Naive thymus-derived CD4-positive, alpha-beta T cell (primary cell): ENCODE results near the gene DCAF4L1. TPM values are rescaled to one million over a fixed set of nuclear protein-coding genes. Genes with fewer than 3 reads are reported as not detected.
A peak's percentile ranks its signal among the peaks of the same experiment; 100 is the strongest.

Experiments
- ATAC-seq: fragments of 150-1000 bp; cut with Tn5 transposase; 2 replicates; pipeline ENCODE4 v1.10.0; 2021; ENCODE audit warnings: mild to moderate bottlenecking, moderate library complexity
- CTCF ChIA-PET: fragments of 350-600 bp; sonication (Branson Sonifier 250); formaldehyde crosslinking; loops from one replicate; lab custom pipeline; 2021; ENCODE audit warnings: antibody characterized with exemption; lab: Charles Lee
- POLR2A ChIA-PET: fragments of 350-600 bp; sonication (Branson Sonifier 250); formaldehyde crosslinking; loops from one replicate; lab custom pipeline; 2021; ENCODE audit warnings: antibody characterized with exemption, inconsistent platforms; lab: Charles Lee
- DNase-seq, 9 donors: peaks; one replicate each; pipeline versions ENCODE4 v3.0.0 to v3.0.0-alpha.2; 2020 to 2022; ENCODE audit warnings: mixed read lengths in 1 of 9
- H3K27ac ChIP-seq: one replicate; pipeline ENCODE4 v1.7.0; 2013; ENCODE audit warnings: mild to moderate bottlenecking, low read depth, low read length, moderate library complexity
- H3K27me3 ChIP-seq, 2 donors: one replicate each; pipeline ENCODE4 v1.7.0; 2013; ENCODE audit warnings: low read length in 2 of 2, mild to moderate bottlenecking in 2 of 2, moderate library complexity in 2 of 2; ENCODE audit not compliant: control insufficient read depth in 2 of 2, insufficient read depth in 2 of 2
- H3K36me3 ChIP-seq, 3 experiments: 1 replicate in 2 of 3; 2 replicates in 1 of 3; pipeline ENCODE4 v1.7.0; 2013; ENCODE audit warnings: low read length in 3 of 3, mild to moderate bottlenecking in 3 of 3, moderate library complexity in 1 of 3; ENCODE audit not compliant: insufficient read depth in 3 of 3, control insufficient read depth in 2 of 3
- H3K4me1 ChIP-seq, 2 donors: one replicate each; pipeline ENCODE4 v1.7.0; 2013; ENCODE audit warnings: low read length in 2 of 2, mild to moderate bottlenecking in 2 of 2, moderate library complexity in 1 of 2; ENCODE audit not compliant: control insufficient read depth in 2 of 2, insufficient read depth in 2 of 2
- H3K4me3 ChIP-seq: 2 replicates; pipeline ENCODE4 v1.7.0; 2013; ENCODE audit warnings: mild to moderate bottlenecking, low read length
- H3K9me3 ChIP-seq, 3 experiments: 1 replicate in 2 of 3; 2 replicates in 1 of 3; pipeline ENCODE4 v1.7.0; 2013; ENCODE audit warnings: low read length in 3 of 3; ENCODE audit not compliant: control insufficient read depth in 2 of 3
- H3K27ac Mint-ChIP-seq, 9 donors: one replicate each; pipeline ENCODE4 v1.8.0; 2020 to 2022; ENCODE audit warnings: mixed read lengths in 9 of 9, mild to moderate bottlenecking in 8 of 9, moderate library complexity in 5 of 9, inconsistent platforms in 2 of 9
- H3K27me3 Mint-ChIP-seq, 5 donors: one replicate each; pipeline ENCODE4 v1.8.0; 2021 to 2022; ENCODE audit warnings: mixed read lengths in 5 of 5, mild to moderate bottlenecking in 1 of 5
- H3K36me3 Mint-ChIP-seq, 5 donors: one replicate each; pipeline ENCODE4 v1.8.0; 2020 to 2022; ENCODE audit warnings: mixed read lengths in 5 of 5, mild to moderate bottlenecking in 3 of 5, inconsistent platforms in 1 of 5
- H3K4me1 Mint-ChIP-seq, 7 donors: one replicate each; pipeline ENCODE4 v1.8.0; 2020 to 2022; ENCODE audit warnings: mixed read lengths in 7 of 7, mild to moderate bottlenecking in 3 of 7, inconsistent platforms in 1 of 7
- H3K4me3 Mint-ChIP-seq, 10 donors: one replicate each; pipeline ENCODE4 v1.8.0; 2020 to 2022; ENCODE audit warnings: mild to moderate bottlenecking in 10 of 10, mixed read lengths in 10 of 10, moderate library complexity in 6 of 10, inconsistent platforms in 2 of 10
- H3K9me3 Mint-ChIP-seq, 11 donors: one replicate each; pipeline ENCODE4 v1.8.0; 2020 to 2022; ENCODE audit warnings: mixed read lengths in 11 of 11, mild to moderate bottlenecking in 4 of 11, inconsistent platforms in 1 of 11, moderate library complexity in 1 of 11
- intact Hi-C, 2 donors: fragments of 100-400 bp; cut with micrococcal nuclease; formaldehyde crosslinking; loops; one replicate each; pipeline ENCODE4 v1.15.1; 2023
- polyA plus RNA-seq, 2 donors: library from polyadenylated mRNA; unstranded; fragments of 300-500 nt; fragmentation: Illumina TruSeq; gene quantifications; one replicate each; pipeline ENCODE4 v1.2.3, GENCODE V29; 2021
- total RNA-seq, 6 experiments: library from RNA in 5 of 6; stranded (reverse) in 5 of 6; gene quantifications; 1 replicate in 5 of 6; 2 replicates in 1 of 6; pipeline ENCODE4 v1.2.3 and lab custom pipeline; 2021 to 2026

DCAF4L1 gene
- total and polyA plus RNA-seq, 7 experiments from 2014 or later = 0.15 to 0.35 (median 0.28) TPM; not detected in 1

GRCh38 chr4:41976775-41977516 lies 4.6 kb upstream of the DCAF4L1 start:
- ATAC-seq (no peak), DNase-seq (no peak)
- H3K4me1 ChIP-seq = no peaks in the 10 kb centered on the region
- CTCF ChIA-PET = no interaction called here
- H3K9me3 ChIP-seq = no peaks in the 10 kb centered on the region
- H3K4me3 ChIP-seq = no peak overlapping the region
- Mint-ChIP-seq H3K27me3 (peaks cover 0 to 21% (median 7%) of the 10 kb centered on the region in 5 donors), H3K27ac (no peak overlapping the region), H3K9me3 (peaks cover 0 to 5% (median 1%) of the 10 kb centered on the region in 11 donors), H3K36me3 (peaks cover 0 to 7% (median 0%) of the 10 kb centered on the region in 5 donors), H3K4me1 (no peaks in the 10 kb centered on the region), H3K4me3 (no peak overlapping the region)
- intact Hi-C loops = no loop called here
- no peaks in the 10 kb centered on the region for H3K36me3 ChIP-seq
- H3K27me3 ChIP-seq = no peaks in the 10 kb centered on the region
- H3K27ac ChIP-seq = no peak overlapping the region
- POLR2A ChIA-PET = interaction anchor here (0.9 kb wide), 1 partner anchor 11 kb away, joined by 4 read pairs; no protein-coding TSS in a partner anchor

- peaks cover 0 to 1% (median 0%) of the 10 kb centered on the region in 11 donors for H3K9me3 Mint-ChIP-seq
- no peaks in the 10 kb centered on the region for H3K4me1 Mint-ChIP-seq
- CTCF ChIA-PET = no interaction called here
- H3K27me3 ChIP-seq = no peaks in the 10 kb centered on the region
- no peaks in the 10 kb centered on the region for H3K4me1 ChIP-seq
- H3K9me3 ChIP-seq = no peaks in the 10 kb centered on the region
- no peak overlapping the region for H3K4me3 ChIP-seq
- H3K36me3 ChIP-seq = no peaks in the 10 kb centered on the region
- H3K27me3 Mint-ChIP-seq = peaks cover 0 to 15% (median 7%) of the 10 kb centered on the region in 5 donors
- ATAC-seq (peak; percentile 38), DNase-seq (no peak)
- H3K27ac ChIP-seq = no peak overlapping the region
- no peak overlapping the region for H3K27ac Mint-ChIP-seq
- intact Hi-C loops = no loop called here
- POLR2A ChIA-PET = no interaction called here
- no peak overlapping the region for H3K4me3 Mint-ChIP-seq
- peaks cover 0 to 4% (median 0%) of the 10 kb centered on the region in 5 donors for H3K36me3 Mint-ChIP-seq
These were observed 3.8 kb upstream of the DCAF4L1 start for GRCh38 chr4:41977709-41978108.

GRCh38 chr4:41982716-41983115 lies 1.2 kb downstream of the DCAF4L1 start:
- peaks cover 0 to 4% (median 0%) of the 10 kb centered on the region in 5 donors for H3K36me3 Mint-ChIP-seq
- H3K4me3 Mint-ChIP-seq = no peak overlapping the region
- POLR2A ChIA-PET = no interaction called here

GRCh38 chr4:41985151-41985550 lies 3.6 kb downstream of the DCAF4L1 start:
- peaks cover 0 to 7% of the 10 kb centered on the region in 2 donors for H3K4me1 ChIP-seq
- DNase-seq = no peak
- H3K27me3 Mint-ChIP-seq = peaks cover 0 to 4% (median 0%) of the 10 kb centered on the region in 5 donors
- ChIA-PET CTCF (no interaction called here), POLR2A (no interaction called here)
- no peaks in the 10 kb centered on the region for H3K9me3 Mint-ChIP-seq
- H3K27me3 ChIP-seq = no peaks in the 10 kb centered on the region
- no peak overlapping the region for H3K27ac ChIP-seq
- intact Hi-C loops = no loop called here
- no peaks in the 10 kb centered on the region for H3K36me3 ChIP-seq
- H3K4me3 Mint-ChIP-seq = no peak overlapping the region
- peaks cover 0 to 15% (median 10%) of the 10 kb centered on the region in 7 donors for H3K4me1 Mint-ChIP-seq
- ATAC-seq = no peak
- peaks cover 0 to 2% (median 0%) of the 10 kb centered on the region in 5 donors for H3K36me3 Mint-ChIP-seq
- no peaks in the 10 kb centered on the region for H3K9me3 ChIP-seq
- H3K4me3 ChIP-seq = no peak overlapping the region
- no peak overlapping the region for H3K27ac Mint-ChIP-seq

More at GRCh38 chr4:41982716-41983115, 1.2 kb downstream of the DCAF4L1 start:
- Histone ChIP-seq H3K36me3 (no peaks in the 10 kb centered on the region), H3K27ac (no peak overlapping the region), H3K27me3 (no peaks in the 10 kb centered on the region), H3K4me3 (no peak overlapping the region), H3K4me1 (no peaks in the 10 kb centered on the region), H3K9me3 (no peaks in the 10 kb centered on the region)
- Mint-ChIP-seq H3K4me1 (peaks cover 0 to 2% (median 0%) of the 10 kb centered on the region in 7 donors), H3K9me3 (no peaks in the 10 kb centered on the region), H3K27ac (no peak overlapping the region), H3K27me3 (peaks cover 1 to 7% (median 4%) of the 10 kb centered on the region in 5 donors)
- ATAC-seq = no peak
- CTCF ChIA-PET = no interaction called here
- intact Hi-C loops = no loop called here
- no peak for DNase-seq

GRCh38 chr4:41989994-41990364 lies 8.4 kb downstream of the DCAF4L1 start:
- CTCF ChIA-PET = no interaction called here

GRCh38 chr4:41990365-41991111 lies 9.0 kb downstream of the DCAF4L1 start, which contains the start of gene SLC30A9:
TSS of gene SLC30A9 (plus strand) at chr4:41990530. CDS start at chr4:41990652, 122 bp downstream.
- CTCF ChIA-PET = interaction anchor here (0.6 kb wide), 1 partner anchor 9 kb away, joined by 3 read pairs; no protein-coding TSS in a partner anchor
- DNase-seq = peak; percentile 83 to 96 (median 93)
- Histone ChIP-seq H3K27ac (peak within 1 kb of the TSS; percentile 84), H3K9me3 (no peaks in the 10 kb centered on the region), H3K27me3 (no peaks in the 10 kb centered on the region), H3K4me3 (peak within 1 kb of the TSS; percentile 86), H3K36me3 (peaks cover 0 to 5% (median 0%) of the 10 kb centered on the region in 3 experiments), H3K4me1 (peaks cover 12 to 16% of the 10 kb centered on the region in 2 donors)
- H3K27me3 Mint-ChIP-seq = no peaks in the 10 kb centered on the region
- peak; percentile 98 for ATAC-seq
- H3K9me3 Mint-ChIP-seq = no peaks in the 10 kb centered on the region
- H3K4me3 Mint-ChIP-seq = peak within 1 kb of the TSS; percentile 92 to 99 (median 96)
- POLR2A ChIA-PET = interaction anchor here (0.7 to 2.3 kb wide), 2 partner anchors 11 to 56 kb away, joined by 4 to 11 read pairs; partner anchors contain the start of gene TMEM33
- intact Hi-C loops = loop anchor here (1.0 to 5.0 kb wide), 4 partner anchors 55 to 682 kb away; partner anchors contain the start of genes ATP8A1 (in 2 of the 2) and TMEM33 (in 2 of the 2)
- peaks cover 0 to 4% (median 0%) of the 10 kb centered on the region in 5 donors for H3K36me3 Mint-ChIP-seq
- peaks cover 17 to 48% (median 43%) of the 10 kb centered on the region in 7 donors for H3K4me1 Mint-ChIP-seq
- peak within 1 kb of the TSS; percentile 90 to 99 (median 97) for H3K27ac Mint-ChIP-seq

More at GRCh38 chr4:41989994-41990364, 8.4 kb downstream of the DCAF4L1 start:
- Mint-ChIP-seq H3K4me3 (peak overlapping the region; percentile 92 to 99 (median 96)), H3K27me3 (peaks cover 0 to 1% (median 0%) of the 10 kb centered on the region in 5 donors), H3K36me3 (peaks cover 0 to 4% (median 0%) of the 10 kb centered on the region in 5 donors), H3K9me3 (no peaks in the 10 kb centered on the region), H3K27ac (peak overlapping the region; percentile 90 to 99 (median 97)), H3K4me1 (peaks cover 11 to 43% (median 38%) of the 10 kb centered on the region in 7 donors)
- Histone ChIP-seq H3K27ac (peak overlapping the region; percentile 84), H3K27me3 (no peaks in the 10 kb centered on the region), H3K4me3 (peak overlapping the region; percentile 86), H3K9me3 (no peaks in the 10 kb centered on the region), H3K36me3 (peaks cover 0 to 5% (median 0%) of the 10 kb centered on the region in 3 experiments), H3K4me1 (peaks cover 12 to 16% of the 10 kb centered on the region in 2 donors)
- ATAC-seq (peak; percentile 6), DNase-seq (peak in 1 of 9 donors; percentile 19)
- POLR2A ChIA-PET = interaction anchor here (2.3 kb wide), 1 partner anchor 55 kb away, joined by 11 read pairs; the partner anchor contains the start of gene TMEM33
- intact Hi-C loops = loop anchor here (1.0 to 5.0 kb wide), 4 partner anchors 55 to 682 kb away; partner anchors contain the start of genes ATP8A1 (in 2 of the 2) and TMEM33 (in 2 of the 2)
